ENCODE measurements around the gene SKIL.

Gene SKIL

GRCh38 chr3:170440344-170440743 is 82.8 kb downstream of the SKIL start:
- FAIRE-seq, result no peak

GRCh38 chr3:170441412-170441811 is 83.9 kb downstream of the SKIL start:
- FAIRE-seq, result no peak

GRCh38 chr3:170442947-170443346 is 85.4 kb downstream of the SKIL start:
- FAIRE-seq, result no peak

DNA sequence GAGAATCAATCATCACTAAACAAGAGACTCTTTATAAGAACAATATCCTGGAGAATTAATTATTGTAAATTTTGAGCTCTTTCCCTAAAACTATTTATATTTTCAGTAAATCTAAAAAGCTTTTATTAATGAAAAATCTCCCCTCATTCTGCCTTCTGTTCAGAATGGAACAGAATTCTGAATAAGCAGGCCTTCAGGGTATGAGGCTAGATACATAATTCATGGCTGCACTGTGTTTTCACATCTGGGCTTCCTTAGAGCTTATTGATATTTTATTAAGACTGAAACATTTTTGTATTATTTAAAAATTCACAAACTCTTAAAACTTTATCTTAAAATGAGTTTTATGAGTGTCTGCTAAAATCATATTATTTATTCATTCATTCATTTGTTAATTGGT is 85.9 kb downstream of the SKIL start:
- no peak for FAIRE-seq

Data from islet of Langerhans (tissue), 1 donor.